Loucy (cell line): ENCODE data around the gene RBM19.

ENCODE experiments used
- H2AFZ ChIP-seq: fragments of 200-600 bp; sonication (generic); 2 replicates; pipeline ENCODE4 v1.6.0; 2016; ENCODE audit warnings: antibody characterized with exemption, mild to moderate bottlenecking, low read length, moderate library complexity
- H3F3A ChIP-seq: fragments of 200-600 bp; 2 replicates; pipeline ENCODE4 v1.6.0; 2016; ENCODE audit warnings: antibody characterized with exemption, low read depth, mild to moderate bottlenecking
- H3K27me3 ChIP-seq: fragments of 200-600 bp; sonication (generic); 2 replicates; pipeline ENCODE4 v1.6.1; 2014; ENCODE audit warnings: low read length, mild to moderate bottlenecking; ENCODE audit not compliant: insufficient read depth, poor library complexity, severe bottlenecking
- H3K36me3 ChIP-seq: fragments of 200-600 bp; sonication (generic); 2 replicates; pipeline ENCODE4 v1.6.1; 2016; ENCODE audit warnings: low read length; ENCODE audit not compliant: insufficient read depth
- H3K4me1 ChIP-seq: fragments of 200-600 bp; sonication (generic); 2 replicates; pipeline ENCODE4 v1.5.1; 2014; ENCODE audit warnings: low read length, mild to moderate bottlenecking; ENCODE audit not compliant: insufficient read depth, poor library complexity, severe bottlenecking
- H3K4me2 ChIP-seq: fragments of 200-600 bp; sonication (generic); 2 replicates; pipeline ENCODE4 v1.6.0; 2014; ENCODE audit warnings: antibody characterized with exemption, low read length, low read depth, mild to moderate bottlenecking; ENCODE audit not compliant: poor library complexity, severe bottlenecking
- H3K4me3 ChIP-seq: fragments of 200-600 bp; sonication (generic); 2 replicates; pipeline ENCODE4 v1.5.1; 2014; ENCODE audit warnings: low read length, mild to moderate bottlenecking, mixed read lengths; ENCODE audit not compliant: poor library complexity, severe bottlenecking
- H3K79me2 ChIP-seq: fragments of 200-600 bp; sonication (generic); 2 replicates; pipeline ENCODE4 v1.6.1; 2014; ENCODE audit warnings: low read length; ENCODE audit not compliant: insufficient read depth
- H3K9ac ChIP-seq: fragments of 200-600 bp; sonication (generic); 2 replicates; pipeline ENCODE4 v1.6.0; 2014; ENCODE audit warnings: mild to moderate bottlenecking, low read depth, low read length, moderate library complexity; ENCODE audit not compliant: poor library complexity, severe bottlenecking
- H3K9me2 ChIP-seq: fragments of 200-600 bp; sonication (generic); replicated peaks from 2 replicates; pipeline ENCODE4 v1.6.1; 2016; ENCODE audit warnings: low read depth, low read length, mixed read lengths
- H3K9me3 ChIP-seq: fragments of 200-600 bp; sonication (generic); 2 replicates; pipeline ENCODE4 v1.6.1; 2014; ENCODE audit warnings: mild to moderate bottlenecking, antibody characterized with exemption, low read length, low read depth; ENCODE audit not compliant: insufficient read depth
- H4K20me1 ChIP-seq: fragments of 200-600 bp; sonication (generic); 2 replicates; pipeline ENCODE4 v1.6.0; 2014; ENCODE audit warnings: antibody characterized with exemption, low read length, mild to moderate bottlenecking; ENCODE audit not compliant: insufficient read depth, poor library complexity, severe bottlenecking
- EZH2phosphoT487 ChIP-seq: fragments of 200-600 bp; IDR thresholded peaks from 2 replicates; pipeline ENCODE4 v1.6.1; 2018; ENCODE audit warnings: antibody characterized with exemption, mild to moderate bottlenecking, moderate library complexity, borderline replicate concordance
- TF ChIP-seq, protein P1 (sequence below): fragments of 200-600 bp; sonication (generic); conservative IDR thresholded peaks from 2 replicates; pipeline ENCODE4 v1.5.1; 2014; ENCODE audit warnings: mild to moderate bottlenecking, antibody characterized with exemption, low read length

Gene RBM19

DNA sequence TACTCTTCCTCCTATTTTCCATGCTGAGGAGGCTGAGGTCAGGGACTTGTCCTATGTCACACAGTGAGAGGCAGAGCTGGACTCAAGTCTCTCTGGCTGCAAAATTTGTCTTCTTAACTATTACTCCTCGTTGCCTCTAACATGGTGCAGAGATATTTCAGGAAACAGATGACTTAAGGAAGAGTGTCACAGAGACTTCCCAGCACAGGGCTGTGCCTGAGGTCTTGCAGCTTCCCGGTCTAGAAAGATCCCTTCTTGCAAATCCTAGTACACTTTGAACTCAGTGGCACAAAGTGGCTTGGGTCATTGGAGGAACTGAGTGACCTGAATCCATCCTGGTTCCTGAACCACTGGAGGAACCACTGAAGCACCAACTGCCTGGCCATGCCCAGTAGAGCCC is 17.1 kb upstream of the RBM19 start:
- H3K4me2 ChIP-seq, result no peak overlapping the region
- H3K79me2 ChIP-seq, result no peaks in the 10 kb centered on the region
- no peaks in the 10 kb centered on the region for H4K20me1 ChIP-seq
- no peak overlapping the region for H2AFZ ChIP-seq
- no peak overlapping the region for H3K4me3 ChIP-seq
- TF ChIP-seq EZH2phosphoT487, result no peak
- TF ChIP-seq, protein P1, sequence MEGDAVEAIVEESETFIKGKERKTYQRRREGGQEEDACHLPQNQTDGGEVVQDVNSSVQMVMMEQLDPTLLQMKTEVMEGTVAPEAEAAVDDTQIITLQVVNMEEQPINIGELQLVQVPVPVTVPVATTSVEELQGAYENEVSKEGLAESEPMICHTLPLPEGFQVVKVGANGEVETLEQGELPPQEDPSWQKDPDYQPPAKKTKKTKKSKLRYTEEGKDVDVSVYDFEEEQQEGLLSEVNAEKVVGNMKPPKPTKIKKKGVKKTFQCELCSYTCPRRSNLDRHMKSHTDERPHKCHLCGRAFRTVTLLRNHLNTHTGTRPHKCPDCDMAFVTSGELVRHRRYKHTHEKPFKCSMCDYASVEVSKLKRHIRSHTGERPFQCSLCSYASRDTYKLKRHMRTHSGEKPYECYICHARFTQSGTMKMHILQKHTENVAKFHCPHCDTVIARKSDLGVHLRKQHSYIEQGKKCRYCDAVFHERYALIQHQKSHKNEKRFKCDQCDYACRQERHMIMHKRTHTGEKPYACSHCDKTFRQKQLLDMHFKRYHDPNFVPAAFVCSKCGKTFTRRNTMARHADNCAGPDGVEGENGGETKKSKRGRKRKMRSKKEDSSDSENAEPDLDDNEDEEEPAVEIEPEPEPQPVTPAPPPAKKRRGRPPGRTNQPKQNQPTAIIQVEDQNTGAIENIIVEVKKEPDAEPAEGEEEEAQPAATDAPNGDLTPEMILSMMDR, result no peak
- H3K9me2 ChIP-seq, result no peaks in the 10 kb centered on the region
- H3K27me3 ChIP-seq, result no peaks in the 10 kb centered on the region
- no peaks in the 10 kb centered on the region for H3K9me3 ChIP-seq
- H3F3A ChIP-seq, result no peaks in the 10 kb centered on the region
- H3K4me1 ChIP-seq, result no peaks in the 10 kb centered on the region
- no peak overlapping the region for H3K9ac ChIP-seq
- no peaks in the 10 kb centered on the region for H3K36me3 ChIP-seq

DNA sequence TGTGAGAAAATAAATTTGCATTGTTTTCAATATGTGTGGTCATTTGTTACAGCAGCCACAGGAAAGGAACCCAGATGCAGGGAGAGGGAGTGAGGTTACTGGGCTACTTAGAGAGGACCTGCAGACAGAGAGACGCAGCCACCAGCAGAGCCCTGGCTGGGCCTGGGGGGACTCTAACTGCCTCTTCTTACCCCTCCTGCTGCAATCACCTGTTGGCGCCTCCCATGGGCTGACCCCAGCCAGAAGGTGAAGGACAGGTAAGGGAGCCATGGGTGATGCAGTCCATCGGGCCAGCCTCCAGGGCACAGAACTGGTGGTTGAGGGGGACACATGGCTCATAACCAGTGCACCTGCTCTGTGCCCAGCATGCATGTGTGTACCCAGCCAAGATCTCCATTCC is 15.8 kb upstream of the RBM19 start:
- Histone ChIP-seq H3K9me3 (no peaks in the 10 kb centered on the region), H3K4me3 (no peak overlapping the region), H4K20me1 (no peaks in the 10 kb centered on the region), H2AFZ (no peak overlapping the region), H3K79me2 (no peaks in the 10 kb centered on the region), H3K36me3 (no peaks in the 10 kb centered on the region), H3K9ac (no peak overlapping the region), H3F3A (no peaks in the 10 kb centered on the region), H3K4me1 (no peaks in the 10 kb centered on the region), H3K9me2 (no peaks in the 10 kb centered on the region), H3K4me2 (no peak overlapping the region), H3K27me3 (no peaks in the 10 kb centered on the region)
- TF ChIP-seq, protein P1, result no peak
- TF ChIP-seq EZH2phosphoT487, result no peak

DNA sequence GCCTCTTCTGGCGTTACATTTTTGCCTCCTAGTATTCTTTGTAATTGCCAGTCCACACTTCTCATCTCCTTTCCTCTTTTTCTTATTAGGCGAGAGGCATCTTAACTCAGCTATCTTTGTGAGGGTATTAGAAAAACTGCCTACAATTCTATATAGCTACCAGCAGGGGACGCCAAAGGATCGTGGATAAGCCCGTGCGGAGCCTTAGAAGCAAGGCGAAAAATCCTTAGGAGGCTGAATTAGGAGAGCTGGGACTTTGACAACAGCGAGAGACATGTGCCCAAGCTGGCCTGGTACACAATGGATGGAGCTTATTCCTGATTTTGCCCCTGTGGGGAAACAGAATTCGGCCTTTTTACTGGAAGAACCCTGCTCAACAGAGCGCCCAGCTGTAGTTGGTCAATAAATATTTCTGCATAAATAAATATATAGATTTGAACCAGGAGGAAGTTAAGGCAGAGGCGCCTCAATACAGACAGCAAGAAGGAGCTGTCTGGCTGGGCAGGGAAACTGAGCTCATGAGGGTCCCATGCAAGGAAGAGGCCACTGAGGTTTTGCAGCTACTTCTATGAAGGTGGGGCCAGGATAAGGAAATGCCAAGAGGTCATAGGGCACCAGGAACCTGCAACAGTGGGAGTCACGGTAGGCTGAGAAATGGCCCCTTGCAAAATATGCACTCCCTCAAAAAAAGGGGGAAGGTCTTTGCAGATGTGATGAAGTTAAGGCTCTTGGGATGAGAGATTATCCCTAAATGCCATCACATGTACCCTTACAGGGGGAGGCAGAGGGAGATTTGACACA is 14.6 kb upstream of the RBM19 start:
- no peaks in the 10 kb centered on the region for H3F3A ChIP-seq
- no peaks in the 10 kb centered on the region for H3K9me3 ChIP-seq
- no peaks in the 10 kb centered on the region for H3K27me3 ChIP-seq
- no peaks in the 10 kb centered on the region for H3K9me2 ChIP-seq
- H3K79me2 ChIP-seq, result no peaks in the 10 kb centered on the region
- no peak overlapping the region for H2AFZ ChIP-seq
- H3K4me2 ChIP-seq, result no peak overlapping the region
- H3K36me3 ChIP-seq, result no peaks in the 10 kb centered on the region
- TF ChIP-seq EZH2phosphoT487, result no peak
- TF ChIP-seq, protein P1, result peak; percentile 99
- H3K9ac ChIP-seq, result no peak overlapping the region
- H3K4me3 ChIP-seq, result no peak overlapping the region
- H4K20me1 ChIP-seq, result no peaks in the 10 kb centered on the region
- H3K4me1 ChIP-seq, result no peaks in the 10 kb centered on the region
